ENCODE results near the gene TMEM196. TPM values are rescaled to one million over a fixed set of nuclear protein-coding genes. Genes with fewer than 3 reads are reported as not detected.

TMEM196 gene
- not detected for total RNA-seq
- not detected for polyA plus RNA-seq
- 0 to 0.17 (median 0) reads per million in 6 experiments for total RNA-seq

DNA sequence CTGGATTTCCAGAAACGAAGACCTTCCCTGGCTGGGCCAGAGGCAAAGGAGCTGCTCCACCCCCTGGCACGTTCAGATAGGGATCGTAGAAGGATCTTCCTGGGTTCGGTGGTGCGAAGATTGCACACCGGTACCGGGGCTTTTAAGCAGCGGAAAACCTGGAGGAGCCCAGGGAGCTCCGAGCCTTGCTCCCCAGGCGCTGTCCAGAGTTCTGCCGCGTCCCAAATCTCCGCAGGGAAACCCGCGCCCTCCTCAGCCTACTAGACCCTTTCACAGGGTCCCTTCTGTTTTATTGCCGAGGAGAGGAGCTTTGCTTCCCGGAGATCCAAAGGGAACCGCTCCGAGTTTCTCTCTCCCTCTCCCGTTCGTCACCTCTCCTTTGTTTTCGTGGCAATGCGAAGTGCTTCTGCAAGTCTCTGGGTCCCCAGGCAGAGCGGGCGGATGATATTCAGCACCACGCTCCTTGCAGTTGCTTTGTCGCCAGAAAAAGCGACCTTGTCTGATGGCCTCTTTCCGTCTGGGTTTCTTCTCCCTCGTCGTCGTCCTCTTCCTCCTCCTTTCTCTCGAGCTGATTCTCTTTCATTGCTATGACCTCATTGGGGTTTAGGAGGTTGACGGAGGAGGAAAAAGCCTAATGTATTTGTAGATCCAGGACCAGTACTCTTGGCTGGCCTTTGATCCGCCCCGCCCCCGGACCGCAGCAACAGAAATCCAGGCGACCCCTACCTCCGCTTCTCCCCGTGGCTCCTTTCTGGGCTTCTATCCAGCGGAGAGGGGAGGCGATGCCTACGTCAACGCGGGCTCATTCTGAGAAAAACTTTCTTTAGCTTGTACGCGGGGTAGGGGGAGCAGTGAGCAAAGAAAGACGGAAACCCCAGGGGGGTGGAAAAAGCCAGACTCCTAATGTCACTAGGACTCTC lies at the start of gene TMEM196:
Gene TMEM196, minus strand, starts transcription at position 777 of the 920 bp plus-strand sequence. CDS start 921 bp downstream, outside the sequence.
- H3K36me3 Mint-ChIP-seq: peaks cover 0 to 4% (median 3%) of the 10 kb centered on the region in 3 donors
- peaks cover 23 to 56% (median 28%) of the 10 kb centered on the region in 5 donors for H3K27me3 Mint-ChIP-seq
- H3K4me1 Mint-ChIP-seq: peaks cover 7 to 19% (median 11%) of the 10 kb centered on the region in 4 donors
- ATAC-seq (peak in 1 of 2 donors; percentile 45), DNase-seq (peak in 1 of 10 donors; percentile 2)
- peaks cover 0 to 8% (median 0%) of the 10 kb centered on the region in 9 donors for H3K9me3 Mint-ChIP-seq
- peak within 1 kb of the TSS in 8 of 10 donors; percentile 33 to 72 (median 47) for H3K4me3 Mint-ChIP-seq
- H3K27ac Mint-ChIP-seq: peak within 1 kb of the TSS in 3 of 10 donors; percentile 22 to 60 (median 46)
- POLR2A ChIA-PET: no interaction called here

DNA sequence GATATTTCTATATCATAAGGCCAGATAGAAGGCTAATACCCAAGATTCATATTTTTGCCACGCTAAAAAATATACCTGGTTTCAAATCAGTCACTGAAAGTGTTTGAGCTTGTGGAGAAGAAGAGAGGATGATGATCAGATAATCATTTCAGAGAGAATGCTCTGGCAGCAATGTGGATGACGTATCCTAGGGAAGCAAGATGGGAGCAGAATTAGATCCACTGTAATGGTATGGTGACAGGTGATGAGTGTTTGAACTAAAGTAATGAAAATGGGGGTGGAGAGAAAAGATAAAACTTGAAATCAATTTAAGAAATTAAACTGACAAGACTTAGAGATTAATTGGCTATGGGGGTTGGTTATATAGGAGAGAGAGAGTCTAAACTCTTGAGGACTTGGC lies 42.7 kb upstream of the TMEM196 start:
- ATAC-seq (no peak), DNase-seq (no peak)
- no peaks in the 10 kb centered on the region for H3K27me3 Mint-ChIP-seq
- POLR2A ChIA-PET: no interaction called here
- H3K9me3 Mint-ChIP-seq: peaks cover 0 to 4% (median 0%) of the 10 kb centered on the region in 9 donors
- H3K27ac Mint-ChIP-seq: no peak overlapping the region
- H3K4me3 Mint-ChIP-seq: no peak overlapping the region
- no peaks in the 10 kb centered on the region for H3K36me3 Mint-ChIP-seq
- H3K4me1 Mint-ChIP-seq: no peaks in the 10 kb centered on the region

DNA sequence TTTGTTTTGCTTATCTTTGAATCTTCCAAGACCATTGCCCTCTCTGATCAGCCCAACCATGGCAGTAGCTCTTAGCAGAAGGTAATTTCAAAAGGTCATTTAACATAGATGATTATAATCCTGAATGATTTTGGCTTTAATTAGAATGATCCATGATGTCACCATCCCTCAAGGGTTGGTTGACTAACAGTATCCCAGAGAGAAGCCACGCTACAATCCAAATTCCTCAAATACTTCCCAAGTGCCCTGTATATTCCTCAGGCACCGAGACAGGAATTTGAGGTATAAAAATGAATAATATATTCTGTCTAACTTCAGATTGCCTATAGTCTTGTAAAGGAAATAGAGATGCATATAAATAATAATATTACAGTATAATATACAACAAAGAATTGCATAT lies 42.1 kb upstream of the TMEM196 start:
- Mint-ChIP-seq H3K36me3 (no peaks in the 10 kb centered on the region), H3K4me1 (no peaks in the 10 kb centered on the region)
- ATAC-seq: no peak

DNA sequence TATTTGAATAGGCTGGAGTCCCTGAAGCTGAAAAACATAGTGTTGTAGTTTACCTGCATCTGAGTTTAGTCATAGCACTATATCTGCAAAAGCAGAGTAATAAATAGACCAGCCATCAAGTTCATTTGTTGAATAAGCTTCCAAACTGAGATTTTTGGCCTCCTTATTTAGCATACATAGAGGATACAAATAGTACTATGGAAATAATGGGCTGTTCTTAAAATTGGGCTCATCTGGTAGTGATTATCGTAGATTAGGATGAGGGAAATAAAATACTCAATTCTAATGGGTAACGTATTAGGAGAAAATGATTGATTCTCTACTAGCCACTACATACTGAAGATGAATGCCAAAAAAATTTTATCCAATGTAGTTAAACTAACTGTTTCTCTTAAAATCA lies 41.4 kb upstream of the TMEM196 start:
- Mint-ChIP-seq H3K9me3 (peaks cover 0 to 4% (median 0%) of the 10 kb centered on the region in 9 donors), H3K36me3 (no peaks in the 10 kb centered on the region)
- no peak for DNase-seq

More for the DNA sequence above, 42.1 kb upstream of the TMEM196 start:
- Mint-ChIP-seq H3K9me3 (peaks cover 0 to 4% (median 0%) of the 10 kb centered on the region in 9 donors), H3K4me3 (no peak overlapping the region), H3K27me3 (no peaks in the 10 kb centered on the region), H3K27ac (no peak overlapping the region)
- POLR2A ChIA-PET: no interaction called here
- no peak for DNase-seq

DNA sequence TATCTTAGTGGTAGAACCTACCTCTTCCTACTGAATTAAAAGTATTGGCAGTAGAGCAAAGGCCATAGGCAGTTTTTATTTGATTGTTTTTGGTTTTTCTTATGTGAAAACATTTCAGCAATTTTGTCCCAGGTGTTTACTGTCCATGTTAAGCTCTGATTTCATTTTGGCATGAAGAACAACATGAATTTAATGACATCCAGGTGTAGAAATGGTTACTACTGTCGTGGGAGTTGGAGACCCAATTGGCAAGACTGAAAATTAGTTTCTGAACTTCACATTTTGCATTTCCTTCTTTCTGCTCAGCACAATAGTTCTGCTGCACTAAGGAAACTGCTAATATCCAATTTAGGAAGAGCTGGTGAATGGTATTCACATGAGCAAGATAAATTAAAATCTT lies 38.0 kb upstream of the TMEM196 start:
- POLR2A ChIA-PET: no interaction called here
- Mint-ChIP-seq H3K9me3 (peaks cover 0 to 10% (median 0%) of the 10 kb centered on the region in 9 donors), H3K27me3 (peaks cover 0 to 3% (median 0%) of the 10 kb centered on the region in 5 donors), H3K4me3 (no peak overlapping the region), H3K27ac (no peak overlapping the region), H3K36me3 (no peaks in the 10 kb centered on the region), H3K4me1 (no peaks in the 10 kb centered on the region)
- DNase-seq: no peak
- no peak for ATAC-seq

More for the DNA sequence above, 41.4 kb upstream of the TMEM196 start:
- Mint-ChIP-seq H3K27ac (no peak overlapping the region), H3K27me3 (no peaks in the 10 kb centered on the region), H3K4me3 (no peak overlapping the region), H3K4me1 (no peaks in the 10 kb centered on the region)
- no peak for ATAC-seq
- POLR2A ChIA-PET: no interaction called here

DNA sequence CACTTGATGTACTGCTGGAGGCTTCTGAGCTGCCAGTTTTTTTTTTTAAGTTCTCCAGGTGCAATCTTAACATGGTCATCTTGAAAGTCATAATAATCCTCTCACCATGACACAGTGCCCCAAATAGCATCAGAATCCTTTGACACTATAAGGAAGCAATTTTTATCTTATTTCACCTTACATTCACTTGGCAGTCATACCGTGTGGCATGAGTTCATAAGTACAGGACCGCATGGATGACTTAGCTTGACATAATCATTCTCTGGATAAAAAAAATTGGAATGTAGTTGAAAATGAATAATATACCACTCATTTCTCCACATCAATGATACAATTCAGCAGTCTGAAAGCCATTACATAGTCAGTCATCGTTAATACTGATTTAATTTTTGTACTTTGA lies 25.6 kb upstream of the TMEM196 start:
- H3K27ac Mint-ChIP-seq: no peak overlapping the region
- POLR2A ChIA-PET: no interaction called here
- ATAC-seq: no peak
- no peak overlapping the region for H3K4me3 Mint-ChIP-seq
- peaks cover 0 to 5% (median 0%) of the 10 kb centered on the region in 5 donors for H3K27me3 Mint-ChIP-seq
- peaks cover 0 to 1% (median 0%) of the 10 kb centered on the region in 9 donors for H3K9me3 Mint-ChIP-seq
- no peaks in the 10 kb centered on the region for H3K36me3 Mint-ChIP-seq
- H3K4me1 Mint-ChIP-seq: no peaks in the 10 kb centered on the region
- DNase-seq: no peak

DNA sequence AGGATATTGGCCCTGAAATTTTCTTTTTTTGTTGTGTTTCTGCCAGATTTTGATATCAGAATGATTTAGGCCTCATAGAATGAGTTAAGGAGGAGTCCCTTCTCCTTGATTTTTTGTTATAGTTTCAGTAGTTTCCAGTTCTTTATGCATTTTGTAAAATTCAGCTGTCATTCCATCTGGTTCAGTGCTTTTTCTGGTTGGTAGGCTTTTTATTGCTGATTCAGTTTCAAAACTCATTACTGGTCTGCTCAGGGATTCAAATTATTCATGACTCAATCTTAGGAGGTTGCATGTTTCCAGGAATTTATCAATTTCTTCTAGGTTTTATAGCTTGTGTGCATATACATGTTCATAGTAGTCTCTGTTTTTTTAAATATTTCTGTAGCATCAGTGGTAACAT lies 10.1 kb upstream of the TMEM196 start:
- no peaks in the 10 kb centered on the region for H3K4me1 Mint-ChIP-seq
- no peak overlapping the region for H3K4me3 Mint-ChIP-seq
- no peak for DNase-seq
- H3K36me3 Mint-ChIP-seq: peaks cover 0 to 9% (median 0%) of the 10 kb centered on the region in 3 donors
- peaks cover 4 to 21% (median 12%) of the 10 kb centered on the region in 9 donors for H3K9me3 Mint-ChIP-seq
- no peak for ATAC-seq
- H3K27me3 Mint-ChIP-seq: peaks cover 0 to 4% (median 2%) of the 10 kb centered on the region in 5 donors
- POLR2A ChIA-PET: no interaction called here
- H3K27ac Mint-ChIP-seq: no peak overlapping the region

DNA sequence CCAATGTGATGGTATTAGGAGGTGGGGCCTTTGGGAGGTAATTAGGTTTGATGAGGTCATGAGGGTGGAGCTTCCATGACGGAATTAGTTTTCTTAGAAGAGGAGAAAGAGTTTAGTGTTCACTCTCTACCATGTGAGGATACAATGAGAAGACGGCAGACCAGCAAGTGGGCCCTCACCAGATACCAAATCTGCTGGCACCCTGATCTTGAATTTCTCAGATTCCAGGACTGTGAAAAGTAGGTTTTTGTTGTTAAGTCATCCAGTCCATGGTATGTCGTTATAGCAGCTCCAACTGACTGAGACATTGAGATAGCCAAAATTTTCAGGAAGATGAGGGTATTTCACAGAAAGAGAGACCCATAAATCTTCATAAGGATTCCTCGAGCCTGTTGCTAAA lies 3.6 kb upstream of the TMEM196 start:
- ATAC-seq: no peak
- peaks cover 19 to 37% (median 28%) of the 10 kb centered on the region in 5 donors for H3K27me3 Mint-ChIP-seq

DNA sequence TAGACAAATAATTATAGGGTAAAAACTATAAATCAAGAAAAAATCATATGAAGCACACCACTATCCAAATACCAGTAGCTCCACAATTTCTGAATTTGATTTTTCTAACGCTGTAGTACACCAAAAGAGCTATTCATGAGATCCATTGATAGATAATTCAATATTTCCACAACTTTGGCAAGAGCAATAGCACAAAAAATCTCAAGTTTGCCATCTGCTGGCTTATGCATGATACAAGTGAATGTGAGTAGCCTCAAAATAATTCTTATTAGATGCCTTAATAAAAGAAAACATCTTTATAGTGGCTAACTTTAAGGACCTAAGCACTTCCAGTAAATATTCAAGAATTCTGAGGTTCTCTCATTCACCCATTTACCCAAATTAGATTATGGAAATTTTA lies 2.2 kb upstream of the TMEM196 start:
- POLR2A ChIA-PET: no interaction called here
- Mint-ChIP-seq H3K36me3 (peaks cover 0 to 4% (median 3%) of the 10 kb centered on the region in 3 donors), H3K4me3 (no peak overlapping the region)

More for the DNA sequence above, 3.6 kb upstream of the TMEM196 start:
- no peak overlapping the region for H3K27ac Mint-ChIP-seq
- peaks cover 7 to 18% (median 11%) of the 10 kb centered on the region in 4 donors for H3K4me1 Mint-ChIP-seq
- H3K36me3 Mint-ChIP-seq: peaks cover 0 to 4% (median 3%) of the 10 kb centered on the region in 3 donors
- no peak for DNase-seq
- H3K4me3 Mint-ChIP-seq: no peak overlapping the region
- POLR2A ChIA-PET: no interaction called here
- H3K9me3 Mint-ChIP-seq: peaks cover 0 to 8% (median 0%) of the 10 kb centered on the region in 9 donors

DNA sequence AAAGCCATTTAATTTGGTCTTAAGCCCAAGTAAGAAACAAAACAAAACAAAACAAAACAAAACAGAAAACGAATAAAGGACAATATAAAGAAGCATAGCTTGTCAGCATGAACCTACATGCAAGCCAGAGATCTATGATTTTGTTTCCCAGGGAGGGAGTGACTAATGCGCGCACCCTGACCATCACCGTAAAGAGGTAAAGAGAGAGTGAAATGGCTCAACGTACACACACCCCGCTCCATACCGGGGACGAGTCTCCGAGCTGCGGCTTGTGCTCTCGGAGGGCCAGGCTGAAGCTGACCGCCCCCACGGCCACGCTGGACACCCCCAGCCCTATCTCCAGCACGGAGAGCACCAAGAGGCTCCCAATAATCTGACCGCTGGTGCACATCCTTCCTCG lies 1.1 kb downstream of the TMEM196 start:
- POLR2A ChIA-PET: no interaction called here
- no peak for ATAC-seq
- Mint-ChIP-seq H3K27ac (no peak overlapping the region), H3K27me3 (peaks cover 23 to 58% (median 28%) of the 10 kb centered on the region in 5 donors), H3K4me3 (peak overlapping the region in 6 of 10 donors; percentile 7 to 43 (median 28)), H3K36me3 (peaks cover 0 to 4% (median 3%) of the 10 kb centered on the region in 3 donors), H3K4me1 (peaks cover 7 to 19% (median 11%) of the 10 kb centered on the region in 4 donors), H3K9me3 (peaks cover 0 to 8% (median 0%) of the 10 kb centered on the region in 9 donors)
- no peak for DNase-seq

More for the DNA sequence above, 2.2 kb upstream of the TMEM196 start:
- peaks cover 20 to 42% (median 27%) of the 10 kb centered on the region in 5 donors for H3K27me3 Mint-ChIP-seq
- H3K4me1 Mint-ChIP-seq: peaks cover 7 to 19% (median 11%) of the 10 kb centered on the region in 4 donors
- no peak for DNase-seq
- ATAC-seq: no peak
- H3K27ac Mint-ChIP-seq: no peak overlapping the region
- peaks cover 0 to 8% (median 0%) of the 10 kb centered on the region in 9 donors for H3K9me3 Mint-ChIP-seq

DNA sequence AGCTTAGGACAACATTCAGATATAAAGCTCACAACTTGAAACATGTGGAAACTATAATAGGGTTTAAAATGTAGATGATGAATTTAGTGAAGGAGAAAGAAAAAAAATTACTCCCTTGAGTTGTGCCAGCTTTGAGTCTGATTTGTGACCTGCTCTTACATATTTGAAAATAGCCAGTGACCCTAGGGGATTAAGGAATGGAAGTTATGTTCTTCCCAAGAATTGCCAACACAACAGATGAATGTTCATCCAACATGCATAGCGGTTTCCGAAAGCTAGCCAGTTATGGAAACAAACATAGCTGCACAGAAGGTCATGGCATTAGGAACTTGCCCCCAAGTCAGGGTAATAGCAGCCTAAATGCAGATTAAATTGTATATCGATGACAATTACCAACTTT lies 10.8 kb downstream of the TMEM196 start:
- Mint-ChIP-seq H3K4me1 (no peaks in the 10 kb centered on the region), H3K4me3 (no peak overlapping the region), H3K9me3 (no peaks in the 10 kb centered on the region), H3K27ac (no peak overlapping the region), H3K36me3 (no peaks in the 10 kb centered on the region), H3K27me3 (peaks cover 0 to 16% (median 0%) of the 10 kb centered on the region in 5 donors)
- no peak for ATAC-seq
- DNase-seq: no peak
- POLR2A ChIA-PET: no interaction called here

DNA sequence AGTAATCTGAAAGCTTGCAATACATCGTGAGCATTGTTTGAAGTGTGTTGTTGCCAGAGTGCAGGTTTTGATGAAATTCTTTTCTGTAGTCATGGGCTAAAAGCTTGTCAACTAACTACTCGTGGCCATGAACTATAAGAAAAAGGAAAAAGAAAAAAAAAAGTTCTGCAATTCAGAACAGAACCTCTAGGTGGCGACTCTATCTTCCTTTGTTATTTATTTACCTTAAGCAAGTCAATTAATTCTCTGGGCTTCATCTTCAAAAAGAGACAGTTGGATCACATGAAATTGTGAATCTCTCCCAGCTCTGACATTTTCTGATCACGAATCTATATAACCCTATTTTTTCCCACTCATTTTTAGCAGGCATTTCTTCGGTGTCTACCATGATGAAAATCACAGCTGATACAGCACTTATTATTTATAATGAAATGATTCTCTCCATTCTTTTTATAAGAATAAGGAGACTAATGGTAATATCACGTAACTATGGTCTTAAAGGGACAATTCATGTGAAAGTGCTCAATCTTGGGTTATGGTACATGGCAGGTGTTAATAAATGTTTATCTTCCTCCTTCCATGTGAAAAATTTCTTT lies 18.8 kb downstream of the TMEM196 start:
- Mint-ChIP-seq H3K27me3 (peaks cover 0 to 9% (median 6%) of the 10 kb centered on the region in 5 donors), H3K36me3 (no peaks in the 10 kb centered on the region), H3K4me1 (no peaks in the 10 kb centered on the region), H3K9me3 (no peaks in the 10 kb centered on the region), H3K27ac (no peak overlapping the region), H3K4me3 (no peak overlapping the region)
- DNase-seq (peak in 3 of 10 donors; percentile 9 to 22 (median 15)), ATAC-seq (no peak)
- POLR2A ChIA-PET: no interaction called here

DNA sequence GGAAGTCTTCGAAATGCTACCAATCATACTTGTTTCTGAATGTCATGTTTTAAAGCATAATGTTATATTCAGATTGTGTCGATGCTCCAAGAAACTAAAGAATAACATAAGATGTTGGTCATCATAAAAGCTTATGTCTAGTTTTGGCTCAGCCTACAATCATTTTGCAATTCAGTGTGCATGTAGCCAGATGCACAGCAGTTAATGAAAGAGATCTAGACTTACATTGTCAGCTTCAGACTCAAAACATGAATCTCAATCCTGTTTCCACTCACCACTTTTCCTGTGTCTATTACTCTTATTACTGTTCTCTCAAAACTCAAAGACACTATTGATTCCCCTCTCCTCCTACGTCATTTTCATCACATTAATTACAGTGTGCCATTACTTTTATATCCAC lies 21.4 kb downstream of the TMEM196 start:
- H3K27me3 Mint-ChIP-seq: peaks cover 0 to 11% (median 6%) of the 10 kb centered on the region in 5 donors
- H3K4me1 Mint-ChIP-seq: no peaks in the 10 kb centered on the region
- POLR2A ChIA-PET: no interaction called here
- H3K27ac Mint-ChIP-seq: no peak overlapping the region
- no peaks in the 10 kb centered on the region for H3K36me3 Mint-ChIP-seq
- no peaks in the 10 kb centered on the region for H3K9me3 Mint-ChIP-seq
- DNase-seq (no peak), ATAC-seq (no peak)
- no peak overlapping the region for H3K4me3 Mint-ChIP-seq

All from naive thymus-derived CD8-positive, alpha-beta T cell (primary cell).